GM18519 (cell line): ENCODE data around the gene SPG11.
"Not testable (repeated sequence)": the region's sequence is repeated elsewhere in the genome, so short reads cannot be mapped to it uniquely, and the experiment has no call there.

Source experiments
- ATAC-seq: cut with Tn5 transposase; IDR thresholded peaks from one replicate; pipeline ENCODE4 v1.9.1; 2021; ENCODE audit warnings: mild to moderate bottlenecking, moderate library complexity; ENCODE audit not compliant: unreplicated experiment, low FRiP score

The SPG11 gene

GRCh38 chr15:44535092-44535491 lies 128.4 kb downstream of the SPG11 start:
- no peak for ATAC-seq

- ATAC-seq, result no peak
Measured at GRCh38 chr15:44532689-44533088, 130.8 kb downstream of the SPG11 start.

GRCh38 chr15:44532275-44532674 lies 131.2 kb downstream of the SPG11 start:
- not testable (repeated sequence) for ATAC-seq

- ATAC-seq, result no peak
Measured at GRCh38 chr15:44530653-44531052, 132.8 kb downstream of the SPG11 start.

GRCh38 chr15:44529864-44530604 lies 133.4 kb downstream of the SPG11 start:
- ATAC-seq, result no peak

GRCh38 chr15:44527241-44527640 lies 136.2 kb downstream of the SPG11 start:
- ATAC-seq, result no peak

GRCh38 chr15:44525018-44525417 lies 138.4 kb downstream of the SPG11 start:
- ATAC-seq, result no peak

GRCh38 chr15:44519537-44519936 lies 143.9 kb downstream of the SPG11 start:
- ATAC-seq, result no peak

GRCh38 chr15:44516436-44516835 lies 147.0 kb downstream of the SPG11 start:
- ATAC-seq, result no peak
